Natural killer cell treated with Interleukin-12 subunit alpha and Interleukin-12 subunit beta and Interleukin-15 and Interleukin-18, amount 100 ng/mL, for 72 hours (primary cell): Measurements from ENCODE around the gene CAPZB. TPM values are rescaled to one million over a fixed set of nuclear protein-coding genes. Genes with fewer than 3 reads are reported as not detected.

Experiments
- ATAC-seq, 2 donors: fragments of 150-1000 bp; cut with Tn5 transposase in 1 of 2; sonication (Bioruptor Pico), chemical (Tn5 transposase) in 1 of 2; 2 replicates each; pipeline ENCODE4 v1.10.0; 2021
- DNase-seq: peaks from one replicate; pipeline ENCODE4 v3.0.0; 2022; ENCODE audit warnings: low spot score
- H3K27ac Mint-ChIP-seq, 2 donors: 1 replicate in 1 of 2; 2 replicates in 1 of 2; pipeline ENCODE4 v1.8.0; 2022; ENCODE audit warnings: mixed read lengths in 2 of 2, mild to moderate bottlenecking in 1 of 2, moderate library complexity in 1 of 2
- H3K27me3 Mint-ChIP-seq, 2 donors: 1 replicate in 1 of 2; 2 replicates in 1 of 2; pipeline ENCODE4 v1.8.0; 2022; ENCODE audit warnings: mixed read lengths in 2 of 2
- H3K36me3 Mint-ChIP-seq: one replicate; pipeline ENCODE4 v1.8.0; 2022; ENCODE audit warnings: mixed read lengths
- H3K4me1 Mint-ChIP-seq, 2 donors: 1 replicate in 1 of 2; 2 replicates in 1 of 2; pipeline ENCODE4 v1.8.0; 2022; ENCODE audit warnings: low read depth in 2 of 2, mixed read lengths in 2 of 2, mild to moderate bottlenecking in 1 of 2
- H3K4me3 Mint-ChIP-seq: one replicate; pipeline ENCODE4 v1.8.0; 2022; ENCODE audit warnings: mixed read lengths
- H3K9me3 Mint-ChIP-seq: 2 replicates; pipeline ENCODE4 v1.8.0; 2022; ENCODE audit warnings: mixed read lengths
- total RNA-seq, 2 donors: library from RNA; stranded (reverse); gene quantifications; one replicate each; pipeline ENCODE4 v1.2.3, GENCODE V29; 2022

CAPZB gene
- total RNA-seq, 2 donors from 2014 or later, result 270 to 359 TPM

- H3K4me1 Mint-ChIP-seq, result peaks cover 27 to 59% of the 10 kb centered on the region in 2 donors
- H3K27me3 Mint-ChIP-seq, result no peaks in the 10 kb centered on the region
- ATAC-seq, result no peak
- no peaks in the 10 kb centered on the region for H3K9me3 Mint-ChIP-seq
- H3K27ac Mint-ChIP-seq, result peak overlapping the region in 1 of 2 donors; percentile 48
- H3K4me3 Mint-ChIP-seq, result no peak overlapping the region
- peaks cover 11% of the 10 kb centered on the region for H3K36me3 Mint-ChIP-seq
- DNase-seq, result no peak
Measured at GRCh38 chr1:19416145-19416544, 69.2 kb downstream of the CAPZB start.

DNA sequence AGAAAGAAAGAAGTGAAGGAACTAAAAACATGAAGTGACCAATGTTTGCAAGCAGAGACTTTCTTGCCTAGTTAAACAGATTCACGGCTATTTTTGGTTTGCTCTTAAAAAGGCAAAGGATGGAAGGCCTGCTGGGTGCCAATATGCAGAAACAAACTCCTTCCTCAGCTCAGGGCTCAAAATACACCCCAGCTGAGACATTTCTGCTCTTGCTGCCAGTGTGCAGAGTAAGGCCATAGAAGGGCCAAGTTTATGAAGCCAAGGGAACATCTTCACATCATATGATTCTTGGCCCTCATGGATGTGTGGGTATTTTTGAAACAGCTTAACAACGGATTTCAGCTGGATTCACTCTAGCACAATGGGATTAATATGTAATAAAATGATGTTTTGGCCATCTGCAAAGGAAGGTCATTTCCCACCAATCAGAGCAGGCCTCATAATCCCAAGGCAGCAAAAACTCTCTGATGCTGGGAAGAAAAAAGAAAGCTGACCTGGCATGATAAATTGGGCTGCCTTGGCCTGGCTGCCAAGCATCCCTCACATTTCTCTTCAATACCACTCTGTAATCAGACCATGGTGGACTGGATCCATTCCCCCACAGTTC lies 70.7 kb downstream of the CAPZB start:
- no peaks in the 10 kb centered on the region for H3K9me3 Mint-ChIP-seq
- no peak overlapping the region for H3K4me3 Mint-ChIP-seq
- peaks cover 24 to 62% of the 10 kb centered on the region in 2 donors for H3K4me1 Mint-ChIP-seq
- H3K27ac Mint-ChIP-seq, result peak overlapping the region in 1 of 2 donors; percentile 53
- peaks cover 11% of the 10 kb centered on the region for H3K36me3 Mint-ChIP-seq
- no peak for DNase-seq
- no peaks in the 10 kb centered on the region for H3K27me3 Mint-ChIP-seq
- ATAC-seq, result no peak

DNA sequence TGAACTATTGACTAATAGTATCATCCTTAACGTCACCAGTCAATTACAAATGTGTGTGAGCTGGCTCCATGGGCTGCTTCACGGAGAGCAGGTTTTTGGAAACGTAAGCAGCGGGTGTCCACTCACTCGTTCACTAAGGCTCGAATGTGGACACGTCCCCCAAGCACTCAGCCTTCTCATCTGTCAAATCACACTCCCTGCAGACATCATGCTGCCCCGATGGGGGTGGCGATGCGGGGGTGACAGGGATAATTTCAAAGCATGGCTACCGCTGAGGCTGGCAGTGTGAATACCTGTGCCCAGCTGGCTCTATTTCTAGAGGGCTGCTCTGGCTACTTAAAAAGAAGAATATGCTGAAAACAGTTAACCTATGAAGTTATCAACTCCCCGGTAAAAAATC lies 71.3 kb downstream of the CAPZB start:
- Mint-ChIP-seq H3K27ac (peak overlapping the region in 1 of 2 donors; percentile 53), H3K27me3 (no peaks in the 10 kb centered on the region), H3K36me3 (peaks cover 7% of the 10 kb centered on the region), H3K4me3 (no peak overlapping the region), H3K4me1 (peaks cover 24 to 63% of the 10 kb centered on the region in 2 donors), H3K9me3 (no peaks in the 10 kb centered on the region)
- DNase-seq, result no peak
- no peak for ATAC-seq

GRCh38 chr1:19412654-19413053 lies 72.7 kb downstream of the CAPZB start:
- DNase-seq (no peak), ATAC-seq (no peak)
- Mint-ChIP-seq H3K36me3 (no peaks in the 10 kb centered on the region), H3K27me3 (no peaks in the 10 kb centered on the region), H3K27ac (no peak overlapping the region), H3K9me3 (no peaks in the 10 kb centered on the region), H3K4me3 (no peak overlapping the region), H3K4me1 (peaks cover 20 to 60% of the 10 kb centered on the region in 2 donors)

DNA sequence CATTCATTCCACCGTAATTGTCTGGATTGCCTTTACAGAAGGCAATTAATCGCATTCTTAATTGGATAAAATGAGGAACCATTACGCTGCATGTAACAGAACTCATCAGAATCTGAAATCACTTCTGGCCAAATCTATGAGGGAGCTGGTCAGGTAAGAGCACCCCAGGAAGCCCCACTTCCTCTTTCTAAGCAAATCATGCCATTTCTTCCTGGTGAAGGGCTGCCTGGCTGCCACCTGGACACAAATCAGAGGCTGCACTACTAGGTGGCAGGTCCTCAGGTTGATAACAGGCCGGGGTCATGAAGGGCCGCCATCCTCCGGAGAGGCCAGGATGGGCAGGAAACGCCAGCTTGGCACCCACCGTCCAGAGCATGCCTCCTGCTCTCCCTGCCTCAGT lies 73.7 kb downstream of the CAPZB start:
- no peak overlapping the region for H3K4me3 Mint-ChIP-seq
- H3K4me1 Mint-ChIP-seq, result peaks cover 23 to 61% of the 10 kb centered on the region in 2 donors
- no peak for DNase-seq
- no peaks in the 10 kb centered on the region for H3K27me3 Mint-ChIP-seq
- no peak for ATAC-seq
- no peaks in the 10 kb centered on the region for H3K9me3 Mint-ChIP-seq
- peak overlapping the region in 1 of 2 donors; percentile 79 for H3K27ac Mint-ChIP-seq
- H3K36me3 Mint-ChIP-seq, result no peaks in the 10 kb centered on the region

GRCh38 chr1:19410393-19410792 lies 74.9 kb downstream of the CAPZB start:
- H3K4me3 Mint-ChIP-seq, result no peak overlapping the region
- no peak for DNase-seq
- H3K36me3 Mint-ChIP-seq, result no peaks in the 10 kb centered on the region
- H3K27ac Mint-ChIP-seq, result no peak overlapping the region
- no peaks in the 10 kb centered on the region for H3K9me3 Mint-ChIP-seq
- ATAC-seq, result no peak
- H3K4me1 Mint-ChIP-seq, result peaks cover 30 to 68% of the 10 kb centered on the region in 2 donors
- H3K27me3 Mint-ChIP-seq, result no peaks in the 10 kb centered on the region

DNA sequence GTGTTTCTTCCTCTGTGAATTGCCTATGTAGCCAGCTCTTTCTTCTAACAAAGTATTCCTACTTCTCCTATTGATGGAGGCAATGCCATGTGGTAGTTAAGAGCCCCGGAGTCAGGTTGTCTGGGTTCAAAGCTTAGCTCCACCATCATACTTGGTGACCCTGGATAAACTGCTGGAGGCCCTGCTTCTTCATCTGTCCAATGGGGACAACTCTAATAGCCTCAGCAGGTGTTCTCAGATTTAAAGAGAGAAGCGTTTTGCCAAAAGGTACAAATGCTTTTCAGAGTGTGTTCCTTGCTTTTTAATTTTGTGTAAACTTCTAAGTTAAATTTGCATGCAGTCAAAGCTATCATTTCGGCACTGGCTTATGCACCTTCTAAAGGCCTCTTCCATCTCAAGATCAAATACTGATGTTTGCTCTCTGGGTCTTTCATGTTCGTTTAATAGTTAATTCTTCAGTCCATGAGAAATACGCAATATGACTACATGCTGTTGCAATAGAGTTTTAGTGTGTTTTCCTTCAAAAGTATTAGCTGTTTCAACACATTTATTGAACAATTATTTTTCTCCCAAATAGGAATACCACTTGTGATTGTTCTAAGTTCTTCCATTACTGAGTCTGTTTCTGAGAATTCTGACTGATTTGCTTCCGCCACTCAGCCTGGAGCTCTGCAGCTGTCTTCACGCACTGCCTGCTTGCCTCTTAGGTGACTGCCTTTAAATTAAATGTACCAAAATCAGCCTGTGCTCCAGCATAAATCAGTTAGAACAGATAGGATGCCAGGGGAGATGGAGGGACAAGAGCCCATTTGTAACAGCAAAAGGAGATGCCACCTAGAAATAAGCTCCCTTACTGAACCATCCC lies 75.6 kb downstream of the CAPZB start:
- Mint-ChIP-seq H3K4me1 (peaks cover 30 to 69% of the 10 kb centered on the region in 2 donors), H3K27ac (no peak overlapping the region), H3K27me3 (no peaks in the 10 kb centered on the region), H3K9me3 (no peaks in the 10 kb centered on the region), H3K4me3 (no peak overlapping the region), H3K36me3 (no peaks in the 10 kb centered on the region)
- ATAC-seq (no peak), DNase-seq (no peak)

DNA sequence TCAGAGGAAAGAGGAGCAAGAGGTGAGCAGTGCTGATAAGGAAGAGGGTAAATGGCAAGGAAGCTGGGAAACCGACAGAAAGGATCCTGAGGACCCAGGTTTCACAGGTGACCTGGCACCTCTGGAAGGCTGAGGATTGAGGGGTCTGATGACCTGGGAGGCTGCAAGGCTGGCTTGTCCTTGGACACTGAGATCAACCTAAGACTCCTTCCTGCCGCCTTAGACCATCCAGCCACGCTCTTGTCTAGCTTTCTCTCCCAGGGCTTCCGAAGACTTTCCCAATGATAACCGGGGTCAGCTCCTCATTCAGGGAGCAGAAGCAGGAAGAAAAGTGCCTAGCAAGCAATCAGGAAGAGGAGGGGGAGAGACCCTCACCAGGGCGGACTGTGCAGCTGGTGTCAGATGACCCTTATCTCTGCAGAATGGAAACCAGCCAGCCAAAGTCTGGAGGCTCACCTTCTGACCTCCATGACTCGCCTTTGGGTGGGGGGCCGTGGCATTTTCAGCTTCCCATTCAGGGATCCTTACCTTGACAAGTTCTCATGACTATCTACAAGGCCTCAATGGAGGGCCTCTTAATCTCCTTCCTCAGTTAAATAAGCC lies 77.7 kb downstream of the CAPZB start:
- Mint-ChIP-seq H3K27ac (no peak overlapping the region), H3K36me3 (no peaks in the 10 kb centered on the region), H3K4me3 (no peak overlapping the region), H3K9me3 (no peaks in the 10 kb centered on the region), H3K27me3 (no peaks in the 10 kb centered on the region), H3K4me1 (peaks cover 34 to 64% of the 10 kb centered on the region in 2 donors)
- DNase-seq (no peak), ATAC-seq (no peak)

GRCh38 chr1:19406680-19407079 lies 78.7 kb downstream of the CAPZB start:
- ATAC-seq, result no peak

GRCh38 chr1:19405761-19406487 lies 79.4 kb downstream of the CAPZB start:
- no peak for DNase-seq
- Mint-ChIP-seq H3K9me3 (no peaks in the 10 kb centered on the region), H3K27ac (no peak overlapping the region), H3K36me3 (no peaks in the 10 kb centered on the region), H3K4me3 (no peak overlapping the region), H3K27me3 (no peaks in the 10 kb centered on the region), H3K4me1 (peaks cover 35 to 56% of the 10 kb centered on the region in 2 donors)
- ATAC-seq, result peak in 1 of 2 donors; percentile 32

More at GRCh38 chr1:19406680-19407079, 78.7 kb downstream of the CAPZB start:
- no peak for DNase-seq
- Mint-ChIP-seq H3K27ac (no peak overlapping the region), H3K9me3 (no peaks in the 10 kb centered on the region), H3K4me3 (no peak overlapping the region), H3K27me3 (no peaks in the 10 kb centered on the region), H3K4me1 (peaks cover 32 to 58% of the 10 kb centered on the region in 2 donors), H3K36me3 (no peaks in the 10 kb centered on the region)

DNA sequence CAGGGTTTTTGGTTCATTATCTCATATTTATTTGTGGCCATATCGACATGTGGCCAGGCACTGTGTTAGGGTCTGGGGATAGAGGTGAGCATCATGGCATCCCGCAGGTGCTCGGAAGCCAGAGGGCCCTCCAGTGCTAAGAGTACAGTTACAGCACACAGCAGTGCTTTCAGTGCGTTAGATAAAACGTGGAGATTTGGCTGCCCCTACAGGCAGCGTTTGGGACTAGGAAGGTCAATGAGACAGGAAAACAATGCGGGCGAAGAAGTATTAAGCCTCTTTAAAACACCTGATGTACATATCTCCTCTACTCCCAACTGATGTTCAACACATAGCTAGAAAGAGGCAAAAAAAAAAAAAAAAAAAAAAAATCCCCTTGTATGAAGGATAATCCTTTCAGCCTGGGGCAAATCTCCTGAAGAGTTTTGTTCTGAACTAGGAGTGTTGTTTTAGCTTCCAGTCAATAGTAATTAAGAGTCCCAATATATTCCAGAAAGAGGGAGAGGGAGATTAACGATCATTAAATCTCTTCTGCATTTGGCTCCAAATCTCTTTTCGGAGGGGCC lies 80.1 kb downstream of the CAPZB start:
- Mint-ChIP-seq H3K4me3 (no peak overlapping the region), H3K9me3 (no peaks in the 10 kb centered on the region), H3K27ac (peak overlapping the region; percentile 20 to 47), H3K36me3 (no peaks in the 10 kb centered on the region), H3K27me3 (no peaks in the 10 kb centered on the region), H3K4me1 (peaks cover 42 to 59% of the 10 kb centered on the region in 2 donors)
- DNase-seq, result no peak
- no peak for ATAC-seq

- ATAC-seq (no peak), DNase-seq (no peak)
- Mint-ChIP-seq H3K27me3 (no peaks in the 10 kb centered on the region), H3K36me3 (no peaks in the 10 kb centered on the region), H3K4me3 (no peak overlapping the region), H3K27ac (peak overlapping the region; percentile 20 to 47), H3K9me3 (no peaks in the 10 kb centered on the region), H3K4me1 (peaks cover 42 to 58% of the 10 kb centered on the region in 2 donors)
Measured at GRCh38 chr1:19404748-19405147, 80.6 kb downstream of the CAPZB start.

DNA sequence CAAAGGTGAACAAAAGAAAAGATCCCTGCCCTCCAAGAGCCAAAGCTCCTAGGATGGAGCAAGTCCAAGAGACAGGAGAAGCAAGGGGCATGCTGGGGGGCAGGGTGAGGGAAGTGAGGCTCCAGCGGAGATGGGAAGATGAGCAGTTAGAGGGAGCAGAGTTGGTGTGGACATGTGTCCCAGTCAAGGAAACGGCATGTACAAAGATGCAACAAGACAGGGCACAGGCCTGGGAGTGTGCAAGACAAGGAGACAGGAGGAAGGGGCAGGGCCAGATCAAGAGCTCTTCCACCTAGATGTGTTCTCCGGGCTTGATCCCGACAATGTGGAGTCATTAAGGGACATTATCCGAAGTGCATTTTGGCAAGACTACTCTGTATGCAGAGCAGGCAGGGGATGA lies 82.1 kb downstream of the CAPZB start:
- DNase-seq, result no peak
- peak overlapping the region in 1 of 2 donors; percentile 53 for H3K27ac Mint-ChIP-seq
- H3K4me1 Mint-ChIP-seq, result peaks cover 50 to 60% of the 10 kb centered on the region in 2 donors
- no peak overlapping the region for H3K4me3 Mint-ChIP-seq
- H3K36me3 Mint-ChIP-seq, result no peaks in the 10 kb centered on the region
- H3K27me3 Mint-ChIP-seq, result no peaks in the 10 kb centered on the region
- no peak for ATAC-seq
- no peaks in the 10 kb centered on the region for H3K9me3 Mint-ChIP-seq
